Measurements from ENCODE around the gene ITGAX.

Gene ITGAX

GRCh38 chr16:31350275-31351005 is 4.5 kb upstream of the ITGAX start:
- FAIRE-seq: no peak

GRCh38 chr16:31351246-31351941 is 3.6 kb upstream of the ITGAX start:
- FAIRE-seq: no peak

GRCh38 chr16:31351942-31352325 is 3.0 kb upstream of the ITGAX start:
- FAIRE-seq: no peak

GRCh38 chr16:31352376-31353115 is 2.4 kb upstream of the ITGAX start:
- no peak for FAIRE-seq

- FAIRE-seq: no peak
Measured at GRCh38 chr16:31355431-31356100, 590 bp downstream of the ITGAX start.

GRCh38 chr16:31356566-31357323 is 1.8 kb downstream of the ITGAX start:
- FAIRE-seq: no peak

- no peak for FAIRE-seq
Measured at GRCh38 chr16:31357324-31358109, 2.5 kb downstream of the ITGAX start.

- FAIRE-seq: no peak
Measured at GRCh38 chr16:31360251-31360650, 5.3 kb downstream of the ITGAX start.

- FAIRE-seq: no peak
Measured at GRCh38 chr16:31361201-31362110, 6.5 kb downstream of the ITGAX start.

GRCh38 chr16:31362476-31363405 is 7.8 kb downstream of the ITGAX start:
- FAIRE-seq: no peak

- FAIRE-seq: no peak
Measured at GRCh38 chr16:31363721-31364120, 8.7 kb downstream of the ITGAX start.

GRCh38 chr16:31364421-31364820 is 9.4 kb downstream of the ITGAX start:
- no peak for FAIRE-seq

- no peak for FAIRE-seq
Measured at GRCh38 chr16:31365131-31365865, 10.3 kb downstream of the ITGAX start.

GRCh38 chr16:31367853-31368252 is 12.9 kb downstream of the ITGAX start:
- no peak for FAIRE-seq

GRCh38 chr16:31371008-31371407 is 16.0 kb downstream of the ITGAX start:
- no peak for FAIRE-seq

- FAIRE-seq: no peak
Measured at GRCh38 chr16:31371619-31372484, 16.9 kb downstream of the ITGAX start.

- no peak for FAIRE-seq
Measured at GRCh38 chr16:31373235-31373634, 18.3 kb downstream of the ITGAX start.

- FAIRE-seq: no peak
Measured at GRCh38 chr16:31375231-31375630, 20.3 kb downstream of the ITGAX start.
